ENCODE measurements around the gene KCNT1.

GRCh38 chr9:135732569-135733257 is 30.7 kb downstream of the KCNT1 start:
- TF ChIP-seq REST (IDR thresholded peaks at IDR 0.05; ENCODE audit: low read depth) = no peak
- TF ChIP-seq CTCF (IDR thresholded peaks at IDR 0.05 in 2 of 3, conservative IDR thresholded peaks at IDR 0.05 in 1 of 3; ENCODE audit: borderline replicate concordance in 1 of 3, insufficient read depth in 1 of 3, low read depth in 2 of 3, low read length in 2 of 3) = no peak
- no peak for TF ChIP-seq ATF3 (IDR thresholded peaks at IDR 0.05)
- no peak for TF ChIP-seq EZH2 (IDR thresholded peaks at IDR 0.05)
- no peak for TF ChIP-seq SRF (IDR thresholded peaks at IDR 0.05; ENCODE audit: low read depth)
- TF ChIP-seq POLR2A (IDR thresholded peaks at IDR 0.05; ENCODE audit: borderline replicate concordance, extremely low read depth, insufficient read depth, insufficient read length) = no peak
- no peak for TF ChIP-seq POLR2AphosphoS5 (IDR thresholded peaks at IDR 0.05; ENCODE audit: low read depth, low read length)

Measured in HCT116 (cell line).